ENCODE measurements around the gene UROS.
A peak's percentile ranks its signal among the peaks of the same experiment; 100 is the strongest.

UROS gene

GRCh38 chr10:125785791-125786190 lies 37.3 kb downstream of the UROS start:
- DNase-seq: no peak

- no peak for DNase-seq
These were observed 39.1 kb downstream of the UROS start for GRCh38 chr10:125783957-125784356.

GRCh38 chr10:125783408-125783807 lies 39.6 kb downstream of the UROS start:
- DNase-seq: no peak

- no peak for DNase-seq
These were observed 40.4 kb downstream of the UROS start for GRCh38 chr10:125782616-125783015.

GRCh38 chr10:125782054-125782453 lies 41.0 kb downstream of the UROS start:
- peak; percentile 54 for DNase-seq

GRCh38 chr10:125781374-125781773 lies 41.7 kb downstream of the UROS start:
- peak; percentile 42 for DNase-seq

- DNase-seq: peak; percentile 24
These were observed 43.4 kb downstream of the UROS start for GRCh38 chr10:125779403-125780327.

GRCh38 chr10:125778556-125778955 lies 44.5 kb downstream of the UROS start:
- DNase-seq: no peak

GRCh38 chr10:125777806-125778205 lies 45.3 kb downstream of the UROS start:
- no peak for DNase-seq

GRCh38 chr10:125775491-125776106 lies 47.5 kb downstream of the UROS start, which contains the start of gene MMP21:
Gene MMP21, minus strand, starts transcription at chr10:125775821. Its CDS starts 0 bp downstream, at chr10:125775821.
- peak; percentile 53 for DNase-seq

GRCh38 chr10:125774581-125775191 lies 48.4 kb downstream of the UROS start:
- no peak for DNase-seq

- DNase-seq: no peak
These were observed 49.1 kb downstream of the UROS start for GRCh38 chr10:125773687-125774543.

GRCh38 chr10:125772864-125773180 lies 50.2 kb downstream of the UROS start:
- no peak for DNase-seq

- DNase-seq: no peak
These were observed 50.8 kb downstream of the UROS start for GRCh38 chr10:125772112-125772863.

GRCh38 chr10:125770844-125771243 lies 52.2 kb downstream of the UROS start:
- DNase-seq: no peak

GRCh38 chr10:125769175-125769574 lies 53.9 kb downstream of the UROS start:
- no peak for DNase-seq

- no peak for DNase-seq
These were observed 54.7 kb downstream of the UROS start for GRCh38 chr10:125768219-125768855.

GRCh38 chr10:125766511-125766910 lies 56.5 kb downstream of the UROS start:
- DNase-seq: no peak

- no peak for DNase-seq
These were observed 57.2 kb downstream of the UROS start for GRCh38 chr10:125765835-125766234.

- no peak for DNase-seq
These were observed 60.1 kb downstream of the UROS start for GRCh38 chr10:125762692-125763648.

All from islet precursor cell (in vitro differentiated cells).